CD14-positive monocyte (primary cell): Measurements from ENCODE around the gene MCF2L. TPM values are rescaled to one million over a fixed set of nuclear protein-coding genes. Genes with fewer than 3 reads are reported as not detected.

Experiments used
- DNase-seq, 3 donors: peaks; one replicate each; pipeline ENCODE4 v3.0.0-alpha.2; 2011 to 2022
- H2AFZ ChIP-seq: 2 replicates; pipeline ENCODE4 v1.6.0; 2012; ENCODE audit warnings: mild to moderate bottlenecking, low read depth, low read length, inconsistent platforms; ENCODE audit not compliant: insufficient read depth, poor library complexity, severe bottlenecking
- H3K27ac ChIP-seq, 2 donors: 1 replicate in 1 of 2; 2 replicates in 1 of 2; pipeline ENCODE4 v1.5.1; 2012 to 2013; ENCODE audit warnings: low read length in 2 of 2, control low read depth in 1 of 2, inconsistent platforms in 1 of 2, low read depth in 1 of 2, mild to moderate bottlenecking in 1 of 2
- H3K27me3 ChIP-seq, 2 donors: one replicate each; pipeline versions ENCODE4 v1.6.0 to v1.6.1; 2011 to 2013; ENCODE audit warnings: low read length in 2 of 2; ENCODE audit not compliant: control insufficient read depth in 2 of 2, insufficient read depth in 2 of 2
- H3K36me3 ChIP-seq, 2 donors: replicated peaks in 1 of 2; 1 replicate in 1 of 2; 2 replicates in 1 of 2; pipeline versions ENCODE4 v1.5.1 to v1.6.1; 2012 to 2013; ENCODE audit warnings: low read length in 2 of 2, control low read depth in 1 of 2, inconsistent platforms in 1 of 2, mild to moderate bottlenecking in 1 of 2; ENCODE audit not compliant: insufficient read depth in 2 of 2, control insufficient read depth in 1 of 2
- H3K4me1 ChIP-seq, 2 donors: 1 replicate in 1 of 2; 2 replicates in 1 of 2; pipeline versions ENCODE4 v1.5.1 to v1.6.1; 2012 to 2013; ENCODE audit warnings: low read length in 2 of 2, control low read depth in 1 of 2, inconsistent platforms in 1 of 2, mild to moderate bottlenecking in 1 of 2, moderate library complexity in 1 of 2; ENCODE audit not compliant: insufficient read depth in 2 of 2, control insufficient read depth in 1 of 2
- H3K4me2 ChIP-seq: replicated peaks from 2 replicates; pipeline ENCODE3; 2012; ENCODE audit warnings: low read length, moderate library complexity, mild to moderate bottlenecking; ENCODE audit not compliant: poor library complexity, severe bottlenecking; ENCODE audit errors: extremely low read depth
- H3K4me3 ChIP-seq, 3 experiments: fragments of 200-600 bp in 1 of 3; sonication (generic) in 1 of 3; replicated peaks in 1 of 3; 1 replicate in 2 of 3; 2 replicates in 1 of 3; pipeline ENCODE4 v1.5.1; 2011 to 2013; ENCODE audit warnings: low read length in 3 of 3, mild to moderate bottlenecking in 3 of 3, control low read depth in 2 of 3, low read depth in 2 of 3, inconsistent platforms in 1 of 3, moderate library complexity in 1 of 3
- H3K79me2 ChIP-seq: 2 replicates; pipeline ENCODE4 v1.6.0; 2012; ENCODE audit warnings: mild to moderate bottlenecking, control low read depth, inconsistent platforms, low read length, moderate library complexity; ENCODE audit not compliant: insufficient read depth
- H3K9ac ChIP-seq: 2 replicates; pipeline ENCODE4 v1.6.0; 2017; ENCODE audit warnings: low read length, mild to moderate bottlenecking; ENCODE audit not compliant: insufficient read depth, poor library complexity, severe bottlenecking
- H3K9me3 ChIP-seq, 2 donors: replicated peaks in 1 of 2; 1 replicate in 1 of 2; 2 replicates in 1 of 2; pipeline versions ENCODE4 v1.5.1 to v1.6.1; 2012 to 2013; ENCODE audit warnings: low read length in 2 of 2, control low read depth in 1 of 2; ENCODE audit not compliant: control insufficient read depth in 1 of 2, insufficient read depth in 1 of 2
- H4K20me1 ChIP-seq: 2 replicates; pipeline ENCODE4 v1.6.0; 2012; ENCODE audit warnings: mild to moderate bottlenecking, low read length, control low read depth, moderate library complexity; ENCODE audit not compliant: insufficient read depth
- H3K27ac Mint-ChIP-seq, 7 donors: one replicate each; pipeline ENCODE4 v1.8.0; 2020; ENCODE audit warnings: mild to moderate bottlenecking in 7 of 7, mixed read lengths in 7 of 7, moderate library complexity in 6 of 7, inconsistent platforms in 2 of 7
- H3K27me3 Mint-ChIP-seq, 3 donors: one replicate each; pipeline ENCODE4 v1.8.0; 2021 to 2022; ENCODE audit warnings: low read depth in 3 of 3, mild to moderate bottlenecking in 3 of 3, mixed read lengths in 3 of 3, moderate library complexity in 3 of 3, inconsistent platforms in 1 of 3
- H3K36me3 Mint-ChIP-seq, 2 donors: one replicate each; pipeline ENCODE4 v1.8.0; 2020; ENCODE audit warnings: mixed read lengths in 2 of 2, inconsistent platforms in 1 of 2, mild to moderate bottlenecking in 1 of 2
- H3K4me1 Mint-ChIP-seq: one replicate; pipeline ENCODE4 v1.8.0; 2020; ENCODE audit warnings: mild to moderate bottlenecking, mixed read lengths
- H3K4me3 Mint-ChIP-seq, 2 donors: one replicate each; pipeline ENCODE4 v1.8.0; 2020; ENCODE audit warnings: mild to moderate bottlenecking in 2 of 2, mixed read lengths in 2 of 2, moderate library complexity in 1 of 2
- H3K9me3 Mint-ChIP-seq, 7 donors: one replicate each; pipeline ENCODE4 v1.8.0; 2020 to 2022; ENCODE audit warnings: mixed read lengths in 7 of 7, mild to moderate bottlenecking in 6 of 7, moderate library complexity in 6 of 7, inconsistent platforms in 2 of 7
- CTCF ChIP-seq: fragments of 200-600 bp; IDR thresholded peaks from one replicate; pipeline ENCODE4 v1.8.0; 2022; ENCODE audit warnings: antibody characterized with exemption, mild to moderate bottlenecking
- WGBS: methylation state at CpG from one replicate; pipeline ENCODE4 v1.1.5; 2013; ENCODE audit warnings: missing lambda C conversion rate; ENCODE audit not compliant: insufficient coverage; 5-methylcytosine and 5-hydroxymethylcytosine counted together
- intact Hi-C, 2 donors: fragments of 100-400 bp; cut with micrococcal nuclease; formaldehyde crosslinking; loops; one replicate each; pipeline versions ENCODE4 v1.15.0 to v1.15.1; 2023
- polyA plus RNA-seq, 3 donors: library from polyadenylated mRNA; depleted of rRNA in 1 of 3; unstranded in 2 of 3; stranded (reverse) in 1 of 3; fragments of 300-500 nt in 2 of 3; fragments of >200 nt in 1 of 3; fragmentation: Illumina TruSeq in 2 of 3; gene quantifications; 1 replicate in 2 of 3; 2 replicates in 1 of 3; pipeline ENCODE4 v1.2.3, GENCODE V29; 2012 to 2021

The MCF2L gene
- polyA plus RNA-seq, 3 donors, result not detected

DNA sequence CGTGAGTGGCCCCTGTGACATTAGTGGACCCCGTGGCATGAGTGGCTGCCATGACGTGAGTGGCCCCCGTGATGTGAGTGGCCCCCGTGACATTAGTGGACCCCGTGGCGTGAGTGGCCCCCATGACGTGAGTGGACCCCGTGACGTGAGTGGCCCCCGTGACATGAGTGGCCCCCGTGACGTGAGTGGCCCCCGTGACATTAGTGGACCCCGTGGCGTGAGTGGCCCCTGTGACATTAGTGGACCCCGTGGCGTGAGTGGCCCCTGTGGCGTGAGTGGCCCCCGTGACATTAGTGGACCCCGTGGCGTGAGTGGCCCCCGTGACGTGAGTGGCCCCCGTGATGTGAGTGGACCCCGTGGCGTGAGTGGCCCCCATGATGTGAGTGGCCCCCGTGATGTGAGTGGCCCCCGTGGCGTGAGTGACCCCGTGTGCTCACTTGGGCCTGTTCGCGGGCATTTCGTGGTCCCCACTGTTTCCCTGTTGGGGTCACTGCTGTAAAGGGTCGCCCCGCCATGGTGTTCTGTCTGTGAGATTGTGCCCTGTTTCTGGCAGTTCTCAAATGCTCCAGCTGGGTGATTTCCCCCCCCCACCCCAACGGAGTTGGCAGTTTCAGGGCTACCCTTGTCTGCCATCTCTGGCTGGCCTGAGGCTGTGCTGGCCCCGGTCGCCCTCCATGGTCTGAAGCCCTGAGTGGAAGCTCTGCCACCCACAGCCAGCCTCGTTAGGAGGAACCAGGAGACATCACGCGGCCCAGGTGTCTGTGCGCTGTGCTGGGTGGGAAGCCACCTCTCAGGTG lies 64.2 kb downstream of the MCF2L start:
- intact Hi-C loops, result no loop called here

More for the DNA sequence above, 64.2 kb downstream of the MCF2L start:
- Histone ChIP-seq H3K9ac (no peak overlapping the region), H2AFZ (no peak overlapping the region), H3K36me3 (no peaks in the 10 kb centered on the region), H4K20me1 (no peaks in the 10 kb centered on the region), H3K27ac (no peak overlapping the region), H3K4me1 (no peaks in the 10 kb centered on the region), H3K27me3 (no peaks in the 10 kb centered on the region), H3K79me2 (no peaks in the 10 kb centered on the region), H3K4me3 (no peak overlapping the region), H3K9me3 (peaks cover 0 to 11% of the 10 kb centered on the region in 2 donors), H3K4me2 (no peak overlapping the region)
- H3K36me3 Mint-ChIP-seq, result no peaks in the 10 kb centered on the region
- TF ChIP-seq CTCF, result no peak
- no peak overlapping the region for H3K4me3 Mint-ChIP-seq
- 95% methylated on average over 29 of the region's 43 CpGs for WGBS
- peaks cover 1% of the 10 kb centered on the region for H3K4me1 Mint-ChIP-seq
- peaks cover 0 to 8% (median 3%) of the 10 kb centered on the region in 7 donors for H3K9me3 Mint-ChIP-seq
- peaks cover 2 to 8% (median 5%) of the 10 kb centered on the region in 3 donors for H3K27me3 Mint-ChIP-seq
- DNase-seq, result no peak
- no peak overlapping the region for H3K27ac Mint-ChIP-seq
